IPS-15b (cell line): ENCODE measurements around the gene TSEN2.
"Not testable (repeated sequence)": the region's sequence is repeated elsewhere in the genome, so short reads cannot be mapped to it uniquely, and the experiment has no call there.

ENCODE experiments used
- H3K27me3 ChIP-seq: one replicate; pipeline ENCODE4 v1.6.1; 2013; ENCODE audit warnings: low read length; ENCODE audit not compliant: control insufficient read depth, insufficient read depth
- H3K36me3 ChIP-seq: one replicate; pipeline ENCODE4 v1.6.1; 2013; ENCODE audit warnings: low read length; ENCODE audit not compliant: control insufficient read depth, insufficient read depth
- H3K4me1 ChIP-seq: one replicate; pipeline ENCODE4 v1.6.1; 2013; ENCODE audit warnings: mild to moderate bottlenecking, low read length; ENCODE audit not compliant: control insufficient read depth, insufficient read depth
- H3K4me3 ChIP-seq: one replicate; pipeline ENCODE4 v1.5.1; 2013; ENCODE audit warnings: low read depth, low read length
- H3K9ac ChIP-seq: one replicate; pipeline ENCODE4 v1.6.1; 2013; ENCODE audit warnings: low read depth, mild to moderate bottlenecking, low read length
- H3K9me3 ChIP-seq: one replicate; pipeline ENCODE4 v1.6.1; 2013; ENCODE audit warnings: mild to moderate bottlenecking, low read length; ENCODE audit not compliant: control insufficient read depth, insufficient read depth

The TSEN2 gene

GRCh38 chr3:12444582-12445471 is 39.5 kb upstream of the TSEN2 start:
- Histone ChIP-seq H3K4me1 (peaks cover 4% of the 10 kb centered on the region), H3K9me3 (no peaks in the 10 kb centered on the region), H3K4me3 (no peak overlapping the region), H3K36me3 (no peaks in the 10 kb centered on the region), H3K27me3 (peaks cover 3% of the 10 kb centered on the region), H3K9ac (no peak overlapping the region)

GRCh38 chr3:12445523-12446240 is 38.6 kb upstream of the TSEN2 start:
- Histone ChIP-seq H3K27me3 (peaks cover 3% of the 10 kb centered on the region), H3K36me3 (no peaks in the 10 kb centered on the region), H3K4me3 (no peak overlapping the region), H3K9ac (no peak overlapping the region), H3K9me3 (no peaks in the 10 kb centered on the region), H3K4me1 (peaks cover 4% of the 10 kb centered on the region)

- Histone ChIP-seq H3K36me3 (no peaks in the 10 kb centered on the region), H3K9ac (no peak overlapping the region), H3K27me3 (peaks cover 3% of the 10 kb centered on the region), H3K4me1 (peaks cover 4% of the 10 kb centered on the region), H3K9me3 (no peaks in the 10 kb centered on the region), H3K4me3 (no peak overlapping the region)
These were observed 38.0 kb upstream of the TSEN2 start for GRCh38 chr3:12446298-12446697.

- peaks cover 3% of the 10 kb centered on the region for H3K27me3 ChIP-seq
- H3K4me3 ChIP-seq: no peak overlapping the region
- H3K36me3 ChIP-seq: no peaks in the 10 kb centered on the region
- H3K9ac ChIP-seq: no peak overlapping the region
- H3K4me1 ChIP-seq: peaks cover 4% of the 10 kb centered on the region
- no peaks in the 10 kb centered on the region for H3K9me3 ChIP-seq
These were observed 37.2 kb upstream of the TSEN2 start for GRCh38 chr3:12447075-12447474.

GRCh38 chr3:12448404-12449202 is 35.7 kb upstream of the TSEN2 start:
- H3K27me3 ChIP-seq, H3K9ac ChIP-seq, H3K4me3 ChIP-seq, H3K36me3 ChIP-seq, H3K9me3 ChIP-seq, H3K4me1 ChIP-seq: not testable (repeated sequence)

GRCh38 chr3:12449889-12450682 is 34.2 kb upstream of the TSEN2 start:
- no peaks in the 10 kb centered on the region for H3K27me3 ChIP-seq
- no peak overlapping the region for H3K4me3 ChIP-seq
- no peaks in the 10 kb centered on the region for H3K9me3 ChIP-seq
- H3K36me3 ChIP-seq: no peaks in the 10 kb centered on the region
- no peaks in the 10 kb centered on the region for H3K4me1 ChIP-seq
- no peak overlapping the region for H3K9ac ChIP-seq

GRCh38 chr3:12451481-12451880 is 32.8 kb upstream of the TSEN2 start:
- H3K4me3 ChIP-seq: no peak overlapping the region
- no peak overlapping the region for H3K9ac ChIP-seq
- no peaks in the 10 kb centered on the region for H3K36me3 ChIP-seq
- H3K9me3 ChIP-seq: no peaks in the 10 kb centered on the region
- H3K4me1 ChIP-seq: no peaks in the 10 kb centered on the region
- no peaks in the 10 kb centered on the region for H3K27me3 ChIP-seq

GRCh38 chr3:12451960-12452359 is 32.3 kb upstream of the TSEN2 start:
- H3K4me1 ChIP-seq: no peaks in the 10 kb centered on the region
- no peak overlapping the region for H3K4me3 ChIP-seq
- H3K9ac ChIP-seq: no peak overlapping the region
- H3K36me3 ChIP-seq: no peaks in the 10 kb centered on the region
- H3K27me3 ChIP-seq: no peaks in the 10 kb centered on the region
- no peaks in the 10 kb centered on the region for H3K9me3 ChIP-seq

GRCh38 chr3:12452361-12453330 is 31.6 kb upstream of the TSEN2 start:
- Histone ChIP-seq H3K36me3 (no peaks in the 10 kb centered on the region), H3K4me3 (no peak overlapping the region), H3K27me3 (no peaks in the 10 kb centered on the region), H3K9ac (no peak overlapping the region), H3K4me1 (no peaks in the 10 kb centered on the region), H3K9me3 (no peaks in the 10 kb centered on the region)

- Histone ChIP-seq H3K4me3 (no peak overlapping the region), H3K9ac (no peak overlapping the region), H3K36me3 (no peaks in the 10 kb centered on the region), H3K27me3 (no peaks in the 10 kb centered on the region), H3K9me3 (no peaks in the 10 kb centered on the region), H3K4me1 (no peaks in the 10 kb centered on the region)
These were observed 30.0 kb upstream of the TSEN2 start for GRCh38 chr3:12454076-12454815.
